Psoas muscle (tissue), 8 donors: ENCODE data around the gene TOP1. TPM values are rescaled to one million over a fixed set of nuclear protein-coding genes. Genes with fewer than 3 reads are reported as not detected.

Experiments
- ATAC-seq, 4 donors: fragments of 200-7000 bp; cut with Tn5 transposase; one replicate each; pipeline ENCODE4 v1.9.1; 2020; ENCODE audit warnings: moderate library complexity in 3 of 4, mild to moderate bottlenecking in 2 of 4
- DNase-seq, 2 donors: peaks; one replicate each; pipeline ENCODE4 v3.0.0-alpha.2; 2020
- H3K27ac ChIP-seq: fragments of 200-600 bp; one replicate; pipeline ENCODE4 v1.8.0; 2022
- H3K27me3 ChIP-seq, 3 donors: fragments of 200-600 bp in 1 of 3; one replicate each; pipeline versions ENCODE4 v1.6.1 to v1.8.0; 2013 to 2022; ENCODE audit warnings: low read length in 2 of 3, mild to moderate bottlenecking in 2 of 3, moderate library complexity in 1 of 3; ENCODE audit not compliant: insufficient read depth in 3 of 3
- H3K36me3 ChIP-seq, 2 donors: fragments of 200-600 bp in 1 of 2; one replicate each; pipeline versions ENCODE4 v1.6.1 to v1.8.0; 2013 to 2022; ENCODE audit warnings: low read depth in 1 of 2, mild to moderate bottlenecking in 1 of 2, moderate library complexity in 1 of 2; ENCODE audit not compliant: insufficient read depth in 1 of 2
- H3K4me1 ChIP-seq: fragments of 200-600 bp; one replicate; pipeline ENCODE4 v1.8.0; 2022
- H3K4me3 ChIP-seq: fragments of 200-600 bp; one replicate; pipeline ENCODE4 v1.8.0; 2022; ENCODE audit warnings: mild to moderate bottlenecking
- H3K9me3 ChIP-seq: fragments of 200-600 bp; one replicate; pipeline ENCODE4 v1.8.0; 2022
- WGBS, 3 donors: extraction: QIAGEN DNeasy Blood & Tissue Kit; methylation state at CpG; one replicate each; pipeline versions ENCODE4 v1.1.6 to v1.1.7; 2013; 5-methylcytosine and 5-hydroxymethylcytosine counted together
- intact Hi-C, 2 donors: fragments of 100-400 bp; cut with DNase I; formaldehyde crosslinking; loops; one replicate each; pipeline versions ENCODE4 v1.11.0 to v1.14.2; 2022
- polyA plus RNA-seq, 3 donors: library from polyadenylated mRNA; stranded (reverse); fragments of 200-250 nt; gene quantifications; one replicate each; pipeline ENCODE4 v1.2.3, GENCODE V29; 2013
- total RNA-seq, 4 donors: library from RNA; stranded (reverse); fragmentation: NEBNext Ultra II Directional in 2 of 4; extraction: Animal tissue kit (Norgen Biotek cat#: 25700) in 2 of 4; gene quantifications; one replicate each; pipeline versions ENCODE4 v1.2.1 to v1.2.4, GENCODE V29; 2021 to 2023
- TF ChIP-seq, protein P1 (sequence below): fragments of 200-600 bp; IDR thresholded peaks from one replicate; pipeline ENCODE4 v1.8.0; 2022; ENCODE audit warnings: antibody characterized with exemption
- donor health status: healthy with polysubstance abuse.
- donor health status: DM: no; HTN: no; CAD: no; lungs with moderate emphysema.
- donor health status: Bipolar disorder and iron deficiency.
- donor health status: healthy.
- donor health status: DM: yes; HTN: yes; CAD: no.
- donor health status: DM: no; HTN: no; CAD: no.
- donor health status: DM: no; HTN: no; CAD: no.
- donor health status: DM: yes; HTN: yes; CAD: no.

The TOP1 gene
- total and polyA plus RNA-seq, 7 donors: 10.6 to 30.7 (median 22.2) TPM

DNA sequence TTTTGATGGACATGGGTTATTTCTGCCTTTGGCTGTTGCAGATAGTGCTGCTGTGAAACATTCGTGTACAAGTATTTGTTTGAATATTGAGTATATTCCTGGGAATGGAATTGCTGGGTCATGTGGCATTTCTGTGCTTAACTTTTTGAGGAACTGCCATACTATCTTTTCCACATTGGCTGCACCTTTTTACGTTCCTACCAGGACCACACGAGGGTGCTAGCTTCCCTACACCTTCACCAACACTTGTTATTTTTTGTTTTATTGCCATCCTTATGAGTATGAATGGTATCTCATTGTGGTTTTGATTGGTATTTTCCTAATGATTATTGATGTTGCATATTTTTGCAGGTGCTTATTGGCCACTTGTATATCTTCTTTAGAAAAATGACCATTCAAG is 60.9 kb downstream of the TOP1 start:
- 85 to 92% (median 88%) methylated on average over 3 of the region's 3 CpGs for WGBS, 3 donors
- Histone ChIP-seq H3K27me3 (no peaks in the 10 kb centered on the region), H3K4me1 (no peaks in the 10 kb centered on the region), H3K36me3 (peaks cover 14 to 71% of the 10 kb centered on the region in 2 donors), H3K9me3 (no peaks in the 10 kb centered on the region), H3K27ac (no peak overlapping the region), H3K4me3 (no peak overlapping the region)
- DNase-seq (no peak), ATAC-seq (no peak)
- intact Hi-C loops: no loop called here
- TF ChIP-seq, protein P1, sequence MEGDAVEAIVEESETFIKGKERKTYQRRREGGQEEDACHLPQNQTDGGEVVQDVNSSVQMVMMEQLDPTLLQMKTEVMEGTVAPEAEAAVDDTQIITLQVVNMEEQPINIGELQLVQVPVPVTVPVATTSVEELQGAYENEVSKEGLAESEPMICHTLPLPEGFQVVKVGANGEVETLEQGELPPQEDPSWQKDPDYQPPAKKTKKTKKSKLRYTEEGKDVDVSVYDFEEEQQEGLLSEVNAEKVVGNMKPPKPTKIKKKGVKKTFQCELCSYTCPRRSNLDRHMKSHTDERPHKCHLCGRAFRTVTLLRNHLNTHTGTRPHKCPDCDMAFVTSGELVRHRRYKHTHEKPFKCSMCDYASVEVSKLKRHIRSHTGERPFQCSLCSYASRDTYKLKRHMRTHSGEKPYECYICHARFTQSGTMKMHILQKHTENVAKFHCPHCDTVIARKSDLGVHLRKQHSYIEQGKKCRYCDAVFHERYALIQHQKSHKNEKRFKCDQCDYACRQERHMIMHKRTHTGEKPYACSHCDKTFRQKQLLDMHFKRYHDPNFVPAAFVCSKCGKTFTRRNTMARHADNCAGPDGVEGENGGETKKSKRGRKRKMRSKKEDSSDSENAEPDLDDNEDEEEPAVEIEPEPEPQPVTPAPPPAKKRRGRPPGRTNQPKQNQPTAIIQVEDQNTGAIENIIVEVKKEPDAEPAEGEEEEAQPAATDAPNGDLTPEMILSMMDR: no peak

DNA sequence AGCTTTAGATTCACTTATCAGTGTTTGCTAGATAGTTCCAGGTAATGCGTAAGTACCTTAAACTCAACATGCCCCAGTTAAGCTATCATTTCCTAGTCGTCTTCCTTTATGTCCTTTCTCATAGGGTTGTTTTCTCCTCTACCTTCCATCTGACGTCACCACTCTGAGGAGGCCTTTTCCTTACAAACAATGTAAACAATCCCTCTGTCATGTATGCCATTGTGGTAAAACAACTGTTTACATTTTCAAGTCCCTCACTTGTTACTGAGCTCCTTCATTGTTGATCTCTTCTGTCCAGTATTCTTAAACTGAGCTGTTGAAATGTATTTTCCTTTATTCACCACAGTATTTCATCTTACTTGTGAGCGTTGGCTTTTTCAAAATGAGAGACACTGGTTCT is 63.3 kb downstream of the TOP1 start:
- peaks cover 15 to 65% of the 10 kb centered on the region in 2 donors for H3K36me3 ChIP-seq

DNA sequence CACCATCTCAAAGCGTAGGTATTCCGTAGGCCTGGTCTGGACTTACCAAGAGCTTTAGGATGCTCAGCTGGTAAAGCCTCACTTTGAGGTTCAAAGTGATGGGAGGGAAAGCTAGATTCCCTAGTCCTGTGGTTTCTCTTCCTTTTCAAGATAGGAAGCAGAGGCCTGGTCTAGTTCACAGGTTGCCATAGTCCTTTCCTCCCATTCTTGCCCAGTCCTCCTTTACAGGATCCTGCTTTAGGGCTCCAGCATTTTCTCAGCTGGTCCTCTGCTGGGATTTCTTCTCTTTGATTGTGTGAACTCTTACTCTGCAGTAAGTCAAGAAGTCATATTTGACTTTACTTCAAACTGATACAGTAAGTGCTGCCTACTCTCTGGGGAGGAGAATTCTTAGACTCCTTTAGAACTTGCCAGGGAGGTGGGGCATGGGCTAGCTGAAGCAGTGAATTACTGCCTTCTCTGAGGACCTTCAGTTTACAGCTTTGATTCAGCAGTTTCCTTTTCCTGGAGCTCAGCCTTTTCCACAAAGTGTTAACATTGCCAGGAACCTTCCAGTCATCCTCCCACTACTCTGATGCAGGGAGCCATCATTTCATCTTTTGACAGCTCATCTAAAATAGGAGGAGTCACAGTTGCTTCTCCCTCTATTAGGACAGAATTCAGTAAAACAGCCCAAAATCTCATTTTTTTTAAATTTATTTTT is 65.9 kb downstream of the TOP1 start:
- intact Hi-C loops: loop anchor here (1.0 to 5.0 kb wide), 3 partner anchors 104 to 127 kb away; no protein-coding TSS in a partner anchor
- WGBS, 3 donors: 91 to 98% (median 96%) methylated on average over 2 of the region's 2 CpGs
- Histone ChIP-seq H3K27ac (no peak overlapping the region), H3K27me3 (no peaks in the 10 kb centered on the region), H3K4me1 (no peaks in the 10 kb centered on the region), H3K36me3 (peaks cover 17 to 75% of the 10 kb centered on the region in 2 donors), H3K4me3 (no peak overlapping the region), H3K9me3 (no peaks in the 10 kb centered on the region)
- no peak for ATAC-seq
- DNase-seq: no peak
- TF ChIP-seq, protein P1: no peak

More for the DNA sequence above, 63.3 kb downstream of the TOP1 start:
- H3K27me3 ChIP-seq: no peaks in the 10 kb centered on the region
- no peak overlapping the region for H3K4me3 ChIP-seq
- TF ChIP-seq, protein P1: no peak
- H3K27ac ChIP-seq: no peak overlapping the region
- no peaks in the 10 kb centered on the region for H3K4me1 ChIP-seq
- ATAC-seq: no peak
- intact Hi-C loops: loop anchor here in 1 of 2 donors (2.0 kb wide), 1 partner anchor 101 kb away; no protein-coding TSS in a partner anchor
- DNase-seq: no peak
- no peaks in the 10 kb centered on the region for H3K9me3 ChIP-seq
- 87 to 97% (median 89%) methylated on average over 4 of the region's 4 CpGs for WGBS, 3 donors

DNA sequence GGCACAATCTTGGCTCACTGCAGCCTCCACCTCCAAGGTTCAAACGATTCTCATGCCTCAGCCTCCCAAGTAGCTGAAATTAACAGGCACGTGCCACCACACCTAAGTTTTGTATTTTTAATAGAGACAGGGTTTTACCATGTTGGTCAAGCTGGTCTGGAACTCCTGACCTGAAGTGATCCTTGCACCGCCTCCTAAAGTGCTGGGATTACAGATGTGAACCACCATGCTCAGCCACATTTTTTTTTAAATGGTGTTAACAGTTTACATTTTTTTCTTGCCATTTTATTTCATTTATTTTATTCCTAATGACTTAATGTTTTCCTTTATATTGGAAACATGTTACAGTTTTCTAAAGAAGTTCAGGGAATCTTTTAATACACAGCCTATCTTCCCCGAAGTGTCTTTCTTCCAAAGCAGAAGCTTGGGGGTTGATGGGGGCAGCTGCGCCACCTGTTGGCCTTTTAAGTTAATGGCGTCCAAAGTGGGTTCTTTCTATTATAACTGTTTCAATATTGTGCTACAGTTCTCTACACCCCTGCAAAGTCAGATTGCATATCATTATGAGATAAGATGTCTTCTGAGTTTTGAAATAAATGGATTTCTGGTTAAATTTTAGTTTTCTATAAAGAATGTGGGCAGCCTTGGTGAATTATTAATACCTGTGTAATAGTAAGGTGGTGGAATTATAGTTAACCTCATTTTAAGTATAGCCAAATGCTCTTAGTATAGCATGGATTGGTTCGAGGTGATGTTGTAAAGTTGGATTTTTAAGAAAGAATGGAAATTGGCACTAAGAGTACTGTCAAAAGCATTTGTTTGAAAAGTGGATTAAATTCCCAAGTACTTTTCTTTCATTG is 66.7 kb downstream of the TOP1 start:
- 50 to 52% (median 50%) methylated on average over 7 of the region's 7 CpGs for WGBS, 3 donors
- Histone ChIP-seq H3K36me3 (peaks cover 18 to 82% of the 10 kb centered on the region in 2 donors), H3K27me3 (no peaks in the 10 kb centered on the region), H3K4me3 (no peak overlapping the region), H3K9me3 (no peaks in the 10 kb centered on the region), H3K27ac (no peak overlapping the region), H3K4me1 (no peaks in the 10 kb centered on the region)
- DNase-seq (peak; percentile 52 to 63), ATAC-seq (peak; percentile 54 to 87 (median 68))
- TF ChIP-seq, protein P1: peak; percentile 86
- intact Hi-C loops: loop anchor here (1.0 to 5.0 kb wide), 3 partner anchors 105 to 128 kb away; no protein-coding TSS in a partner anchor
